HEK293 (cell line): ENCODE measurements around the gene DGKH.

Source experiments
- ZBTB7A ChIP-seq: fragments of 450-650 bp; formaldehyde crosslinking; IDR thresholded peaks from 2 replicates; pipeline ENCODE4 v1.5.1; 2016; ENCODE audit warnings: low read depth, missing biosample characterization, missing genetic modification characterization
- ZBTB8A ChIP-seq: fragments of 450-650 bp; formaldehyde crosslinking; IDR thresholded peaks from 2 replicates; pipeline ENCODE4 v1.5.1; 2016; ENCODE audit warnings: missing biosample characterization, missing genetic modification characterization
- ZNF133 ChIP-seq: fragments of 450-650 bp; formaldehyde crosslinking; IDR thresholded peaks from 2 replicates; pipeline ENCODE4 v1.5.1; 2016; ENCODE audit warnings: missing biosample characterization, missing genetic modification characterization
- ZNF518A ChIP-seq: fragments of 450-650 bp; formaldehyde crosslinking; conservative IDR thresholded peaks from 2 replicates; pipeline ENCODE4 v1.5.1; 2016; ENCODE audit warnings: low read depth, missing biosample characterization, missing genetic modification characterization
- ZNF596 ChIP-seq: fragments of 450-650 bp; IDR thresholded peaks from 2 replicates; pipeline ENCODE4 v1.5.0; 2018; ENCODE audit warnings: missing biosample characterization, mild to moderate bottlenecking, missing genetic modification characterization, moderate library complexity
- ZNF660 ChIP-seq: fragments of 450-650 bp; IDR thresholded peaks from 2 replicates; pipeline ENCODE4 v1.5.1; 2018; ENCODE audit warnings: missing biosample characterization, mild to moderate bottlenecking, missing genetic modification characterization
- TF ChIP-seq, protein P1 (sequence below): fragments of 450-650 bp; formaldehyde crosslinking; IDR thresholded peaks from 2 replicates; pipeline ENCODE4 v1.5.1; 2016; ENCODE audit warnings: missing biosample characterization, missing genetic modification characterization

- TF ChIP-seq, protein P1, sequence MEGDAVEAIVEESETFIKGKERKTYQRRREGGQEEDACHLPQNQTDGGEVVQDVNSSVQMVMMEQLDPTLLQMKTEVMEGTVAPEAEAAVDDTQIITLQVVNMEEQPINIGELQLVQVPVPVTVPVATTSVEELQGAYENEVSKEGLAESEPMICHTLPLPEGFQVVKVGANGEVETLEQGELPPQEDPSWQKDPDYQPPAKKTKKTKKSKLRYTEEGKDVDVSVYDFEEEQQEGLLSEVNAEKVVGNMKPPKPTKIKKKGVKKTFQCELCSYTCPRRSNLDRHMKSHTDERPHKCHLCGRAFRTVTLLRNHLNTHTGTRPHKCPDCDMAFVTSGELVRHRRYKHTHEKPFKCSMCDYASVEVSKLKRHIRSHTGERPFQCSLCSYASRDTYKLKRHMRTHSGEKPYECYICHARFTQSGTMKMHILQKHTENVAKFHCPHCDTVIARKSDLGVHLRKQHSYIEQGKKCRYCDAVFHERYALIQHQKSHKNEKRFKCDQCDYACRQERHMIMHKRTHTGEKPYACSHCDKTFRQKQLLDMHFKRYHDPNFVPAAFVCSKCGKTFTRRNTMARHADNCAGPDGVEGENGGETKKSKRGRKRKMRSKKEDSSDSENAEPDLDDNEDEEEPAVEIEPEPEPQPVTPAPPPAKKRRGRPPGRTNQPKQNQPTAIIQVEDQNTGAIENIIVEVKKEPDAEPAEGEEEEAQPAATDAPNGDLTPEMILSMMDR (tag by site-specific recombination): no peak
- TF ChIP-seq ZNF596: no peak
- TF ChIP-seq ZNF518A (tag by site-specific recombination): no peak
- TF ChIP-seq ZNF660: no peak
- no peak for TF ChIP-seq ZNF133
- TF ChIP-seq ZBTB7A (tag by site-specific recombination): no peak
- TF ChIP-seq ZBTB8A (tag by site-specific recombination): no peak
These were observed 21.2 kb upstream of the DGKH start for GRCh38 chr13:42027286-42027685.
